Fibroblast of lung (primary cell): Measurements from ENCODE around the gene SORBS1.

Experiments
- EZH2 ChIP-seq: IDR thresholded peaks from 2 replicates; pipeline ENCODE4 v1.5.1; 2012; ENCODE audit warnings: low read length, control low read depth, mild to moderate bottlenecking; ENCODE audit errors: missing control alignments
- TF ChIP-seq, protein P1 (sequence below), 2 donors: IDR thresholded peaks in 1 of 2; conservative IDR thresholded peaks in 1 of 2; 1 replicate in 1 of 2; 2 replicates in 1 of 2; pipeline ENCODE4 v1.5.1; 2011 to 2012; ENCODE audit warnings: low read length in 2 of 2, control low read depth in 1 of 2, inconsistent platforms in 1 of 2, low read depth in 1 of 2, mild to moderate bottlenecking in 1 of 2

- no peak for TF ChIP-seq EZH2
- TF ChIP-seq, protein P1, sequence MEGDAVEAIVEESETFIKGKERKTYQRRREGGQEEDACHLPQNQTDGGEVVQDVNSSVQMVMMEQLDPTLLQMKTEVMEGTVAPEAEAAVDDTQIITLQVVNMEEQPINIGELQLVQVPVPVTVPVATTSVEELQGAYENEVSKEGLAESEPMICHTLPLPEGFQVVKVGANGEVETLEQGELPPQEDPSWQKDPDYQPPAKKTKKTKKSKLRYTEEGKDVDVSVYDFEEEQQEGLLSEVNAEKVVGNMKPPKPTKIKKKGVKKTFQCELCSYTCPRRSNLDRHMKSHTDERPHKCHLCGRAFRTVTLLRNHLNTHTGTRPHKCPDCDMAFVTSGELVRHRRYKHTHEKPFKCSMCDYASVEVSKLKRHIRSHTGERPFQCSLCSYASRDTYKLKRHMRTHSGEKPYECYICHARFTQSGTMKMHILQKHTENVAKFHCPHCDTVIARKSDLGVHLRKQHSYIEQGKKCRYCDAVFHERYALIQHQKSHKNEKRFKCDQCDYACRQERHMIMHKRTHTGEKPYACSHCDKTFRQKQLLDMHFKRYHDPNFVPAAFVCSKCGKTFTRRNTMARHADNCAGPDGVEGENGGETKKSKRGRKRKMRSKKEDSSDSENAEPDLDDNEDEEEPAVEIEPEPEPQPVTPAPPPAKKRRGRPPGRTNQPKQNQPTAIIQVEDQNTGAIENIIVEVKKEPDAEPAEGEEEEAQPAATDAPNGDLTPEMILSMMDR (conservative IDR thresholded peaks at IDR 0.05 in 1 of 2, IDR thresholded peaks at IDR 0.05 in 1 of 2; ENCODE audit: low read depth in 1 of 2, low read length in 2 of 2), result no peak
Observed at GRCh38 chr10:95275726-95276366, 285.3 kb downstream of the SORBS1 start.
